SIG-M5 treated with dmso at 0.1 percent for 504 hours (cell line): ENCODE data around the gene LPAR1.
"Not testable (repeated sequence)": the region's sequence is repeated elsewhere in the genome, so short reads cannot be mapped to it uniquely, and the experiment has no call there.

Experiments
- DNase-seq: peaks from one replicate; lab custom pipeline; 2025; ENCODE audit not compliant: unreplicated experiment; lab: John Stamatoyannopoulos, UW

The LPAR1 gene

DNA sequence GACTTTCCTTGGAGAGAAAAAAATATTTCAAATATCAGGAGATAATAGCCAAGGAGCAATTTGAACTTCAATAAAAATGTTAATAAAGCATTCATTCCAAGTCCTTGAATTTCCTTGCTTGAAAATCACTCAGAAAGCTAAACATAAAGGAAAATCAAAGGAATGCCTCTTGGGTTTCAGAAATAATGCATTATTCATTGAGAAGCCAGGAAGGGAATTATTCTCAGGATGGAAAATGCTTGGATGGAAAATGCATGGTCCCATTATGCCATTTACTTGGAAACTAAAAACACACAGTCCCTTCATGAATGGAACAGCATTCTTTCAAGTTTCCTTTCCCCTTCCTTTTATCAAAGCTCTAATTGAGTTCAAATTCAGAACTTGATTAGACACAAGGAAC, 160.9 kb downstream of the LPAR1 start:
- DNase-seq, result no peak

DNA sequence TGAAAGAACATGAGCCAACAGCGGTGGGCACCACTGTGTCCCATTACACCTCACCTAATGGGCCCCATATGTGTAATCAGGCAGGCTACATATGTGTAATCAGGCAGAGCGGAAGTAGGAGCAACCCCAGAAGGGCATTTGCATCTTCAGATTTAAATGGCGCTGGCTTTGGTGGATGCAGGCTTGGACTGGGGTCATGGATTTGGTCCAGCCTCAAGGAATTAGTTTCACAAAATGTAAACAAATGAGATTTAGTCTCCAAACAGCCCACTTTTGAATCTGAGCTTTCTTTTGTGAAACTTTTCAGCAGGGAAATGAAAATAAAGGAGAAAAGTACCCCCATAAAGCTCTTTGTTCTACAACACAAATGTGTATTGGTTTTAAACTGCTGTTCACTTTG, 161.3 kb downstream of the LPAR1 start:
- DNase-seq, result no peak

GRCh38 chr9:110874963-110875674, 163.2 kb downstream of the LPAR1 start:
- DNase-seq, result no peak

- no peak for DNase-seq
Observed at GRCh38 chr9:110872920-110873319, 165.3 kb downstream of the LPAR1 start.

GRCh38 chr9:110871736-110872135, 166.5 kb downstream of the LPAR1 start:
- no peak for DNase-seq

DNA sequence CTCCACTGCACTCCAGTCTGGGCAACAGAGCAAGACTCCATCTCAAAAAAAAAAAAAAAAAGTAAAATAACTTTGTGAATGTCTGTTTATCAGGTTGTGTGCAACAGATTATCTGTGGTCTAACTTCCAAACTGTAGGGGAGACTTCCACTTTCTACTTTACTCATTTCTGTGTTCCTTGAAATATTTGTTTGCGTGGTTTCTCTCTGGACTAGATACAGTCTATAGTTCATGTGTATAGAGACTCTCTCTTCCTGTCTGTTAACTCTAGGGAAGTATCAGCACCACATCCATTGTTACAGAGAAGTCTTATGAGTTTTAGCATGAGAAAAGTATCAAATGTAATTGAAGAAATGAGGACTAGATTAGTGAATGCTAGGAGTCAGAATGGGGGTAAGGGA, 168.3 kb downstream of the LPAR1 start:
- DNase-seq, result no peak

DNA sequence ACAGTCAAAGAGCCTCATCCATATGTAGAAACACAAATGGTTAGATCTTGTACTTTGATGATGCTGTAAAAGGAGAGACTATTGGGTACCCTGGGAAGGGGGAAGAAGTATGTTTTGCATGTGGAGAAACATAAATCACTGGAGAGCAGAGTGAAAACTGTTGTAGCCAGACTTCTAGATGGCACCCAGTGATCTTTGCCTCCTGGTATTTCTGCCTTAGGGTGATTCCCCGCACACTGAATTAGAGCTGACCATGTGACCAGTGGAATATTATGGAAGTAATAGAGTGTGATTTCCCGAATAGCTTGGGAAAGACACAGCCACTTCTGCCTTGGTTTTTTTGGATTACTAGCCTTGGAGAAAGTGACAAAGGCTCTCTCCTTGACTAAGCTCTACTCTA, 174.3 kb downstream of the LPAR1 start:
- no peak for DNase-seq

DNA sequence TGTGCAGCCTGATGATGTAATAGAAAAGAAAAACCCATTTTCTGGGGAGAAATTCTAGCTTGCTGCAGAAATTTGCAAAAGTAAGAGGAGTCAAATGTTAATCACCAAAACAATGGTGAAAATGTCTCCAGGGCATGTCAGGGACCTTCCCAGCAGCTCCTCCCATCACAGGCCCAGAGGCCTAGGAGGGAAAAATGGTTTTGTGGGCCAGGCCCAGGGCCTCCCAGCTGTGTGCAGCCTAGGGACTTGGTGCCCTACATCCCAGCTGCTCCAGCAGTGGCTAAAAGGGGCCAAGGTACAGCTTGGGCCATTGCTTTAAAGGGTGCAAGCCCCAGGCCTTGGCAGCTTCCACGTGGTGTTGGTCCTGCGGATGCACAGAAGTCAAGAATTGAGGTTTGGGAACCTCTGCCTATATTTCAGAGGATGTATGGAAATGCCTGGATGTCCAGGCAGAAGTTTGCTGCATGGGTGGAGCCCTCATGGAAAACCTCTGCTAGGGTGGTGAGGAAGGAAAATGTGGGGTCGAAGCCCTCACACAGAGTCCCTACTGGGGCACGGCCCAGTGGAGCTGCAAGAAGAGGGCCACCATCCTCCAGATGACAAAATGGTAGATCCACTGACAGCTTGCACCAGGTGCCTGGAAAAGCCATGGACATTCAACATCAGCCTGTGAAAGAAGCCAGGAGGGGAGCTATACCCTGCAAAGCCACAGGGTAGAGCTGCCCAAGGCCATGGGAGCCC, 176.7 kb downstream of the LPAR1 start:
- not testable (repeated sequence) for DNase-seq

DNA sequence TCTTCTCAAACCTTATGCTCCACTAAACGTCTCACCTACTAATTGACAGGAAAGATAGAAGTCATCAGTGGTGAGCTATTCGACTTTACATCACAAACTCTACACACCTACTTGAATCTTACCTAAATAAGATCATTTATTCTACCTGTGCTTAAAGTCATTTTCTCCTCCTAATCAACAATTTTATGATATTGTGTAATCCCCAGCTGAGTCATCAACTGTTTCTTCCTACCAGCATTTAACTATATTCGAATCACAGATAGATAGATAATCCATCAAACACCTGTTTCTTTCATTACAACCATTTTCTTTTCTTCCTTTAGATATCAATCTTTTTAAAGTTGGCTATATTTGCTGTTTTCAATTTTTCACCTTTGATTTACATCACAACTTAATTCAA, 181.5 kb downstream of the LPAR1 start:
- no peak for DNase-seq

DNA sequence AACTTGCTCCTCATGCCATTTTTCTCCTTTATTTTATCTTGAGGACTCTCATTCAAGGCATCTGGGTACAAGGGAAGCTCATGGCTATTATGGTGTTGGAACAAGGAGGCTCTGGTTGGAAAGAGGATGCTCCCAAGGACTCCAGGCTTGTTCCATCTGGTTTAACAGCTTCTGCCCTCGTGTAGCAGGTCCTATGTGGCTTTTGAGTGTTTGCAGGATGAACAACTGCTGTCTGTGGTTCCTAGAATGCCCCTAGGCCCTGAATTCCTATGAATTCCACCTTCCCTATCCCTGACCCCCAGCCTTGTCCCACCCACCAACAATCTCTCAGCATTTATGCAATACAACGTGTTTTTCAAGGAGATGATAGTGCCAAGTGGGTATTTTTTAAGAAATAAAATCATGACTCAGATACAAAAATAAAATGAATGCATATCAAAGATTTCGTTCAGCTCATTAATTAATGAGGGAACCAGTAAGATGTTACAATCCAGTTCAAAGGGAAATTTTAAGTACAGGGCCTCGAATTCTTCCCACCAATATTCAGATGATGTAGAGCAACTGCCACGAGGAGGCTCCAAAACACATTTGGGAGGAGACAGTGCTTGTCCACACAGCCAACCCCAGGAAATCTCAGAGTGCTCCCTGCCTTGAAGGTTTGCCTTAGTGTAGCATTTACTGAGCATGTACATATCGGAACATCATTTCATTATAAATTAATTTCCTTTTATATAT, 187.7 kb downstream of the LPAR1 start:
- DNase-seq, result no peak

DNA sequence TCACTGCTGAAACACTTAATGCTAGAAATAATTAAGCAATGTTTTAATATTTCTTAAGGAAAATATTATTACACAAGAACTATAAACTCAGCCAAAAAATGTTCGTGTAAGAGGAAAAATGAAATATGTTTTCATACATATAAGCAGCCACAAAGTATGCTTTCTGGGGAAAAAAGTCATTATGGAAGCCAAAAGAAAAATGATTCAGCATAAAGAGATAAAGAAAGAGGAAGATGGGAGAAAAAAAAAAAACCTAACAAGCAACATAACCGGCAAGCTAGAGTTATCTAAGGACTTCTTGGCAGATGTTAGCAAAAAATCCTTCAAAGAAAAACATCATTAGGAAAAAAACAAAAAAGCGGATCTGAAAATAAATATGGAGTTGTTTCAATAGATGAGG, 190.6 kb downstream of the LPAR1 start:
- no peak for DNase-seq

DNA sequence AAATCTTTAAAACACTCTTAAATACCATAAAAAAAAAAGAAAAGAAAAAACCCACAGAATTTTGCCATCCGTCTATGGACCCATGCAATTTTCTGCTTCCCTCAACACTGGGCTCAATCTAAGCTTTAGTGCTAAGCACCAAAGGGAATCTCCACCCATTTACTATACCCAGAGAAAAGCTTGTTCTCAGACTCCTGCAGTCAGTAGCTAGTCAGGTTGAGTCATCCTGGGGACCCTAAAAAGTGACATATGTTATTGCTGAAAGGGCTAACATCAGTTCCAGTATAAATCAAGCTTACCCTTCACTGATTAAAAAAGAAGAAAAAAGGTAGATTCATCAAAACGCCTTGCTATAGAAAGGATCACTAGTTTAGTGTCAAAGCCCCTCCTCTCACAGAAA, 192.1 kb downstream of the LPAR1 start:
- DNase-seq, result no peak

GRCh38 chr9:110844121-110844520, 194.1 kb downstream of the LPAR1 start:
- no peak for DNase-seq

GRCh38 chr9:110842986-110843385, 195.3 kb downstream of the LPAR1 start:
- DNase-seq, result no peak

GRCh38 chr9:110842169-110842568, 196.1 kb downstream of the LPAR1 start:
- no peak for DNase-seq

- DNase-seq, result no peak
Observed at GRCh38 chr9:110837401-110838005, 200.8 kb downstream of the LPAR1 start.

DNA sequence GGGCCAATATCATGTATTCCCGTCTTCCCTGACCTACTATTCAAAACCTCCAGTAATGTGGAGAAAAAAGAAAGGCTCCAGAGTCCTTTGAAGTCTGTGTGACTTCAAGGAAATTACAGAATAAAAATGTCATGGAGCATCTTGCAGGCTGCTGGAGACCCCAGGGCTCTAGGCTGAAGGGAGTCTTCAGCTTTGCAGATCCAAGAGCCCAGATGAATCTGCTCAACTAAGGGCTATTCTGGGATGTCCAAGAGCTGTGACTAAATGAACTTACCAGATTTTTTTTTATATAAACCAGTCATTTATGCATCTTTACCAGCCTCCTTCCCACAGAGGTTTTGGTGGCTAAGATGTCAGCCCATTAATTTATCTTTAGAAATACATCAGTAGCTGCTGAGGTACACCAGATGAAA, 202.4 kb downstream of the LPAR1 start:
- no peak for DNase-seq

GRCh38 chr9:110835404-110835803, 202.9 kb downstream of the LPAR1 start:
- no peak for DNase-seq

- no peak for DNase-seq
Observed at GRCh38 chr9:110832926-110833325, 205.3 kb downstream of the LPAR1 start.

DNA sequence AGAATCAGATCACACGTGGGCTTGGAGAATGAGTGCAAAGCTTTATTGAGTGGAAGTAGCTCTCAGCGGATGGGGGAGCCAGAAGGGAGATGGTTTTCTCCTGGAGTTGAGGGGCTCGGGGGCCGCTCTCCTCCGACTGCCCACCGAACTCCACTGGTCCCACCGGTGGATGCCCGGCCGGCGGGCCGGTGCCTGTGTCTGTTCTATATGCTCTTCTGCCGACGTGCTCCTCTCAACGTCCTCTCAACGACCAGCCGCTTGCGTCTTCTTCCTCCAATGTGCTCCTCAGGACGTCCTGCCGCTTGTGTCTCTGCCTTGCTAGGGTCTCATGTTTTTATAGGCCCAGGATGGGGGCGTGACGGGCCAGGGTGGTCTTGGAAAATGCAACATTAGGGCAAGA, 207.8 kb downstream of the LPAR1 start:
- DNase-seq, result no peak

DNA sequence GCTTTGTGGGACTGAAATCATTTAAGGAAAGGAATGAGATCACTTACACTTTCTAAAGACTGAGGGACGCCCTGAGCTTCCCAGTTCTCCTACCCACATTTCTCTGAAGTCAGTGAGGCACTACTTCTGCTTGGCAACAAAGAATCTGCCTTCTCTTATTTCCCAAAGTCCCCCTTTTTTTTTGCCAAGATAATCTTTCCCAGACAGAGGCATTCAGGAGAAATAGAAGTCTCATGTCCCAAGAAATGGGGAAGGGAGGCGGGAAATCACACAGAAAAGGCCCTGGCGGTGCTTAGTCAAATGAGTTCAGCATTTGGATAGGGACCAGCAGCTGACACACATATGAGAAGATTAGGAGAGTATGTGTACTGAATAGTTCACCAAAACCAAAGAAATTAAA, 210.0 kb downstream of the LPAR1 start:
- DNase-seq, result no peak

GRCh38 chr9:110826400-110826799, 211.9 kb downstream of the LPAR1 start:
- not testable (repeated sequence) for DNase-seq
